H1 (cell line): ENCODE data around the gene PNLIPRP1. TPM values are rescaled to one million over a fixed set of nuclear protein-coding genes. Genes with fewer than 3 reads are reported as not detected.

Experiments used
- CTCF ChIA-PET: fragments of 300-600 bp; sonication (Branson Sonifier 250); formaldehyde crosslinking; loops from one replicate; lab custom pipeline; 2021; ENCODE audit not compliant: partially characterized antibody; lab: Charles Lee
- POLR2A ChIA-PET: fragments of 300-600 bp; sonication (Branson Sonifier 250); formaldehyde crosslinking; loops from one replicate; lab custom pipeline; 2021; ENCODE audit warnings: inconsistent platforms; ENCODE audit not compliant: partially characterized antibody; lab: Charles Lee
- DNase-seq, 2 experiments: peaks; one replicate each; pipeline versions ENCODE4 v3.0.0 to v3.0.0-alpha.2; 2010 to 2022; ENCODE audit warnings: low spot score in 2 of 2, low read depth in 1 of 2, mixed read lengths in 1 of 2
- FAIRE-seq: peaks from 2 replicates; lab custom pipeline; 2011; peaks lifted over from hg19 to GRCh38; lab: Jason Lieb, UNC
- H2AFZ ChIP-seq: 2 replicates; pipeline ENCODE4 v1.8.1; 2012; ENCODE audit warnings: low read length, inconsistent platforms
- H2AK5ac ChIP-seq: 2 replicates; pipeline ENCODE4 v1.6.1; 2013; ENCODE audit warnings: low read depth, low read length
- H2BK120ac ChIP-seq: replicated peaks from 2 replicates; pipeline ENCODE3; 2013; ENCODE audit warnings: low read depth, low read length, inconsistent platforms
- H2BK12ac ChIP-seq: 2 replicates; pipeline ENCODE4 v1.6.1; 2013; ENCODE audit warnings: low read depth, low read length
- H2BK15ac ChIP-seq: 2 replicates; pipeline ENCODE4 v1.6.1; 2013; ENCODE audit warnings: low read length
- H2BK20ac ChIP-seq: 2 replicates; pipeline ENCODE4 v1.6.1; 2013; ENCODE audit warnings: low read length
- H2BK5ac ChIP-seq: 2 replicates; pipeline ENCODE4 v1.6.1; 2013; ENCODE audit warnings: low read depth, low read length
- H3K14ac ChIP-seq: 2 replicates; pipeline ENCODE4 v1.6.1; 2013; ENCODE audit warnings: inconsistent platforms; ENCODE audit not compliant: insufficient read length
- H3K18ac ChIP-seq: 2 replicates; pipeline ENCODE4 v1.6.1; 2013; ENCODE audit warnings: low read length; ENCODE audit errors: extremely low read depth
- H3K23ac ChIP-seq: 2 replicates; pipeline ENCODE4 v1.6.1; 2013; ENCODE audit warnings: inconsistent platforms; ENCODE audit not compliant: insufficient read length
- H3K23me2 ChIP-seq: 2 replicates; pipeline ENCODE4 v1.6.1; 2013; ENCODE audit warnings: low read depth, low read length
- H3K27ac ChIP-seq: 2 replicates; pipeline ENCODE4 v1.6.1; 2011; ENCODE audit warnings: low read depth, low read length, inconsistent platforms
- H3K27me3 ChIP-seq, 4 experiments: replicated peaks in 1 of 4; 1 replicate in 1 of 4; 2 replicates in 3 of 4; pipeline versions ENCODE4 v1.6.1 to v1.8.1; 2011 to 2013; ENCODE audit warnings: low read length in 3 of 4, mild to moderate bottlenecking in 3 of 4, inconsistent platforms in 2 of 4, mixed read lengths in 2 of 4, moderate library complexity in 1 of 4; ENCODE audit not compliant: control insufficient read depth in 3 of 4, insufficient read depth in 3 of 4; ENCODE audit errors: extremely low read depth in 1 of 4
- H3K36me3 ChIP-seq, 4 experiments: 2 replicates each; pipeline versions ENCODE4 v1.6.1 to v1.8.1; 2011 to 2013; ENCODE audit warnings: mild to moderate bottlenecking in 4 of 4, low read length in 3 of 4, moderate library complexity in 2 of 4, control low read depth in 1 of 4, inconsistent platforms in 1 of 4; ENCODE audit not compliant: insufficient read depth in 4 of 4, control insufficient read depth in 2 of 4
- H3K4ac ChIP-seq: replicated peaks from 2 replicates; pipeline ENCODE3; 2013; ENCODE audit warnings: low read length, low read depth, mixed read lengths, inconsistent platforms; ENCODE audit not compliant: insufficient read length
- H3K4me1 ChIP-seq, 4 experiments: replicated peaks in 1 of 4; 1 replicate in 1 of 4; 2 replicates in 3 of 4; pipeline versions ENCODE4 v1.6.1 to v1.8.1; 2011 to 2013; ENCODE audit warnings: low read length in 3 of 4, inconsistent platforms in 2 of 4, mixed read lengths in 1 of 4; ENCODE audit not compliant: insufficient read depth in 4 of 4, control insufficient read depth in 3 of 4
- H3K4me2 ChIP-seq, 2 experiments: 2 replicates each; pipeline versions ENCODE4 v1.6.1 to v1.8.1; 2011 to 2013; ENCODE audit warnings: low read depth in 2 of 2, low read length in 2 of 2, control low read depth in 1 of 2, inconsistent platforms in 1 of 2, mild to moderate bottlenecking in 1 of 2; ENCODE audit not compliant: insufficient read depth in 1 of 2
- H3K4me3 ChIP-seq, 4 experiments: fragments of 200-600, 300-600 bp in 1 of 4; sonication (generic), shearing (Covaris generic), sonication (Bioruptor Twin) in 1 of 4; 2 replicates each; pipeline versions ENCODE4 v1.5.1 to v1.8.1; 2011 to 2016; ENCODE audit warnings: low read length in 4 of 4, low read depth in 3 of 4, control low read depth in 2 of 4, inconsistent platforms in 2 of 4, mild to moderate bottlenecking in 2 of 4, mixed read lengths in 1 of 4, moderate library complexity in 1 of 4; ENCODE audit not compliant: insufficient read depth in 2 of 4; ENCODE audit errors: extremely low read depth in 1 of 4
- H3K56ac ChIP-seq: replicated peaks from 2 replicates; pipeline ENCODE3; 2013; ENCODE audit warnings: low read depth, mild to moderate bottlenecking, mixed read lengths, low read length, inconsistent platforms; ENCODE audit not compliant: insufficient read length
- H3K79me1 ChIP-seq: 2 replicates; pipeline ENCODE4 v1.6.1; 2013; ENCODE audit warnings: low read depth, low read length, control low read depth
- H3K79me2 ChIP-seq, 2 experiments: 2 replicates each; pipeline versions ENCODE4 v1.6.1 to v1.8.1; 2012 to 2013; ENCODE audit warnings: low read length in 2 of 2, mild to moderate bottlenecking in 2 of 2, inconsistent platforms in 1 of 2; ENCODE audit not compliant: insufficient read depth in 2 of 2, control insufficient read depth in 1 of 2
- H3K9ac ChIP-seq, 4 experiments: replicated peaks in 1 of 4; 1 replicate in 1 of 4; 2 replicates in 3 of 4; pipeline versions ENCODE4 v1.6.1 to v1.8.1; 2011 to 2013; ENCODE audit warnings: low read depth in 3 of 4, low read length in 3 of 4, control low read depth in 2 of 4, mild to moderate bottlenecking in 2 of 4, moderate library complexity in 2 of 4, inconsistent platforms in 1 of 4; ENCODE audit errors: extremely low read depth in 1 of 4
- H3K9me3 ChIP-seq, 2 experiments: 2 replicates each; pipeline versions ENCODE4 v1.6.1 to v1.8.1; 2012 to 2013; ENCODE audit warnings: mild to moderate bottlenecking in 2 of 2, moderate library complexity in 2 of 2, control low read depth in 1 of 2, inconsistent platforms in 1 of 2, low read depth in 1 of 2, low read length in 1 of 2, mixed read lengths in 1 of 2; ENCODE audit not compliant: insufficient read depth in 2 of 2
- H4K20me1 ChIP-seq, 2 experiments: replicated peaks in 1 of 2; 2 replicates each; pipeline versions ENCODE3 to v1.8.1; 2011 to 2013; ENCODE audit warnings: inconsistent platforms in 2 of 2, low read length in 2 of 2, mild to moderate bottlenecking in 1 of 2; ENCODE audit not compliant: insufficient read depth in 2 of 2, control insufficient read depth in 1 of 2
- H4K5ac ChIP-seq: 2 replicates; pipeline ENCODE4 v1.6.1; 2013; ENCODE audit warnings: low read length, low read depth, mixed read lengths, inconsistent platforms; ENCODE audit not compliant: insufficient read length
- H4K8ac ChIP-seq: 2 replicates; pipeline ENCODE4 v1.8.0; 2013; ENCODE audit warnings: mild to moderate bottlenecking, moderate library complexity, low read length, inconsistent platforms; ENCODE audit not compliant: insufficient read depth; ENCODE audit errors: extremely low read depth
- H4K91ac ChIP-seq: replicated peaks from 2 replicates; pipeline ENCODE3; 2013; ENCODE audit warnings: low read length, mixed read lengths, inconsistent platforms; ENCODE audit not compliant: insufficient read length
- CHD2 ChIP-seq: IDR thresholded peaks from 2 replicates; pipeline ENCODE4 v1.6.1; 2012; ENCODE audit warnings: low read length, improper control_type of control experiment
- HDAC6 ChIP-seq: IDR thresholded peaks from one replicate; pipeline ENCODE4 v1.7.1; 2012; ENCODE audit warnings: low read depth, mild to moderate bottlenecking, inconsistent platforms, low read length, moderate library complexity
- JUND ChIP-seq: IDR thresholded peaks from 2 replicates; pipeline ENCODE4 v1.6.1; 2011; ENCODE audit warnings: mild to moderate bottlenecking, improper control_type of control experiment, low read length
- POU5F1 ChIP-seq: IDR thresholded peaks from 2 replicates; pipeline ENCODE4 v1.6.1; 2011; ENCODE audit warnings: low read depth, mild to moderate bottlenecking, low read length, moderate library complexity
- RAD21 ChIP-seq, 2 experiments: IDR thresholded peaks in 1 of 2; conservative IDR thresholded peaks in 1 of 2; 2 replicates each; pipeline ENCODE4 v1.6.1; 2011; ENCODE audit warnings: low read depth in 2 of 2, low read length in 2 of 2, improper control_type of control experiment in 1 of 2, inconsistent platforms in 1 of 2, mild to moderate bottlenecking in 1 of 2, moderate library complexity in 1 of 2
- SIN3A ChIP-seq, 2 experiments: IDR thresholded peaks in 1 of 2; conservative IDR thresholded peaks in 1 of 2; 2 replicates each; pipeline ENCODE4 v1.6.1; 2011 to 2012; ENCODE audit warnings: low read length in 2 of 2, improper control_type of control experiment in 1 of 2, low read depth in 1 of 2, mild to moderate bottlenecking in 1 of 2
- TAF7 ChIP-seq: optimal IDR thresholded peaks from 2 replicates; pipeline ENCODE3; 2011; ENCODE audit warnings: low read depth, mild to moderate bottlenecking, inconsistent platforms, low read length, moderate library complexity, borderline replicate concordance
- TCF12 ChIP-seq: IDR thresholded peaks from 2 replicates; pipeline ENCODE4 v1.6.1; 2011; ENCODE audit warnings: low read depth, mild to moderate bottlenecking, low read length
- WGBS, 2 experiments: shearing (Covaris generic) in 1 of 2; methylation state at CpG; one replicate each; pipeline versions ENCODE4 v1.1.6 to v1.1.7; 2013 to 2015; ENCODE audit warnings: low lambda C conversion rate in 2 of 2, mixed read lengths in 2 of 2, inconsistent platforms in 1 of 2, low coverage in 1 of 2, missing lambda C conversion rate in 1 of 2; ENCODE audit not compliant: insufficient replicate concordance in 2 of 2, insufficient coverage in 1 of 2, insufficient read length in 1 of 2; ENCODE audit errors: extremely low coverage in 1 of 2, missing lambda C conversion rate in 1 of 2; 5-methylcytosine and 5-hydroxymethylcytosine counted together
- polyA plus RNA-seq, 7 experiments: library from polyadenylated mRNA; depleted of rRNA in 3 of 7; stranded (reverse) in 5 of 7; unstranded in 2 of 7; fragments of >200 nt in 5 of 7; fragments of 200-250 nt in 2 of 7; gene quantifications; 1 replicate in 5 of 7; 2 replicates in 1 of 7; 4 replicates in 1 of 7; pipeline versions ENCODE4 v1.2.1 to v1.2.3, GENCODE V29; 2011 to 2013; ENCODE audit warnings: missing spikeins in 2 of 7, mixed read lengths in 2 of 7
- total RNA-seq: library from RNA; stranded (reverse); fragmentation: NEBNext Ultra II Directional; extraction: Animal tissue kit (Norgen Biotek cat#: 25700); gene quantifications from 2 replicates; pipeline ENCODE4 v1.2.1, GENCODE V29; 2021

Gene PNLIPRP1
- total and polyA plus RNA-seq, 2 of the 8 experiments (the other 6 are each of a cell fraction or from before 2014, with no cell fraction given): not detected

GRCh38 chr10:116587878-116588591 is 2.7 kb upstream of the PNLIPRP1 start:
- H4K8ac ChIP-seq: no peak overlapping the region
- no peak overlapping the region for H2BK120ac ChIP-seq
- no peaks in the 10 kb centered on the region for H3K36me3 ChIP-seq
- no peak overlapping the region for H3K27ac ChIP-seq
- POLR2A ChIA-PET: no interaction called here
- H4K5ac ChIP-seq: no peak overlapping the region
- no peak overlapping the region for H2BK12ac ChIP-seq
- no peak overlapping the region for H3K4me3 ChIP-seq
- TF ChIP-seq JUND (no peak), TAF7 (no peak), SIN3A (conservative IDR thresholded peaks at IDR 0.05 in 1 of 2, IDR thresholded peaks at IDR 0.05 in 1 of 2; ENCODE audit: low read depth in 1 of 2, low read length in 2 of 2) (no peak), RAD21 (IDR thresholded peaks at IDR 0.05 in 1 of 2, conservative IDR thresholded peaks at IDR 0.05 in 1 of 2; ENCODE audit: low read depth in 2 of 2, low read length in 2 of 2) (no peak), CHD2 (no peak), HDAC6 (no peak), TCF12 (no peak), POU5F1 (no peak)
- TF ChIP-seq, all 59 proteins: peak for 0
- H2AFZ ChIP-seq: no peak overlapping the region
- H3K56ac ChIP-seq: no peak overlapping the region
- WGBS, 2 experiments: 96% methylated on average over 8 of the region's 8 CpGs; no CpG with 5 or more reads in 1 of the 2 experiments
- no peak overlapping the region for H3K4me2 ChIP-seq
- H2AK5ac ChIP-seq: no peak overlapping the region
- no peaks in the 10 kb centered on the region for H3K79me1 ChIP-seq
- no peaks in the 10 kb centered on the region for H3K79me2 ChIP-seq
- H3K9ac ChIP-seq: no peak overlapping the region
- no peak overlapping the region for H3K4ac ChIP-seq
- no peak overlapping the region for H2BK15ac ChIP-seq
- CTCF ChIA-PET: interaction anchor here (1.5 kb wide), 1 partner anchor 39 kb away, joined by 7 read pairs; no protein-coding TSS in a partner anchor
- no peaks in the 10 kb centered on the region for H4K20me1 ChIP-seq
- no peaks in the 10 kb centered on the region for H3K23me2 ChIP-seq
- no peaks in the 10 kb centered on the region for H3K4me1 ChIP-seq
- FAIRE-seq (no peak), DNase-seq (no peak)
- no peak overlapping the region for H3K23ac ChIP-seq
- no peak overlapping the region for H4K91ac ChIP-seq
- no peaks in the 10 kb centered on the region for H3K27me3 ChIP-seq
- H2BK20ac ChIP-seq: no peak overlapping the region
- H3K14ac ChIP-seq: no peak overlapping the region
- H3K18ac ChIP-seq: no peak overlapping the region
- H3K9me3 ChIP-seq: 0 out of 4 replicates have a peak, but pooled peaks cover 0 to 2% of the 10 kb centered on the region in 2 experiments
- no peak overlapping the region for H2BK5ac ChIP-seq
